Uterus (tissue), 4 donors: ENCODE results near the gene IFIT1B. TPM values are rescaled to one million over a fixed set of nuclear protein-coding genes. Genes with fewer than 3 reads are reported as not detected.
"Not testable (repeated sequence)": the region's sequence is repeated elsewhere in the genome, so short reads cannot be mapped to it uniquely, and the experiment has no call there.

Source experiments
- DNase-seq, 2 donors: peaks; one replicate each; pipeline ENCODE4 v3.0.0-alpha.2; 2019 to 2020
- H3K27ac ChIP-seq, 2 donors: fragments of 200-600 bp; sonication (generic); 1 replicate in 1 of 2; 2 replicates in 1 of 2; pipeline ENCODE4 v1.5.1; 2016 to 2018
- H3K27me3 ChIP-seq, 2 donors: fragments of 200-600 bp; sonication (generic); one replicate each; pipeline ENCODE4 v1.5.1; 2018 to 2019; ENCODE audit warnings: control low read depth in 1 of 2
- H3K36me3 ChIP-seq, 2 donors: fragments of 200-600 bp; sonication (generic); one replicate each; pipeline ENCODE4 v1.5.1; 2019; ENCODE audit warnings: control low read depth in 1 of 2
- H3K4me1 ChIP-seq, 2 donors: fragments of 200-600 bp; sonication (generic); one replicate each; pipeline ENCODE4 v1.5.1; 2018 to 2019; ENCODE audit warnings: control low read depth in 1 of 2
- H3K4me3 ChIP-seq, 2 donors: fragments of 200-600 bp; sonication (generic); 1 replicate in 1 of 2; 2 replicates in 1 of 2; pipeline ENCODE4 v1.5.1; 2018 to 2019; ENCODE audit warnings: mild to moderate bottlenecking in 1 of 2
- H3K9me3 ChIP-seq, 2 donors: fragments of 200-600 bp; sonication (generic); one replicate each; pipeline ENCODE4 v1.5.1; 2019; ENCODE audit warnings: control low read depth in 1 of 2
- POLR2A ChIP-seq, 2 donors: fragments of 450-650 bp; IDR thresholded peaks; one replicate each; pipeline ENCODE4 v1.6.1; 2016; ENCODE audit warnings: antibody characterized with exemption in 2 of 2, mild to moderate bottlenecking in 1 of 2, moderate library complexity in 1 of 2
- intact Hi-C: fragments of 100-400 bp; cut with DNase I; formaldehyde crosslinking; loops from one replicate; pipeline ENCODE4 v1.15.1; 2023; ENCODE audit warnings: low total_unique reads
- total RNA-seq, 4 donors: library from RNA; depleted of rRNA in 3 of 4; stranded (reverse); fragments of >200 nt in 3 of 4; gene quantifications; one replicate each; pipeline versions ENCODE4 v1.1.0 to v1.2.4, GENCODE V29; 2014 to 2023
- TF ChIP-seq, protein P1 (sequence below), 4 experiments: fragments of 200-600 bp in 2 of 4; fragments of 450-650 bp in 2 of 4; sonication (generic) in 2 of 4; IDR thresholded peaks; one replicate each; pipeline ENCODE4 v1.5.1; 2016 to 2019; ENCODE audit warnings: antibody characterized with exemption in 4 of 4, mild to moderate bottlenecking in 2 of 4, moderate library complexity in 1 of 4
- donor health status: DM: yes; HTN: yes; CAD: no.

IFIT1B gene
- total RNA-seq, 4 donors from 2014 or later, result 1.1 TPM; not detected in 3

DNA sequence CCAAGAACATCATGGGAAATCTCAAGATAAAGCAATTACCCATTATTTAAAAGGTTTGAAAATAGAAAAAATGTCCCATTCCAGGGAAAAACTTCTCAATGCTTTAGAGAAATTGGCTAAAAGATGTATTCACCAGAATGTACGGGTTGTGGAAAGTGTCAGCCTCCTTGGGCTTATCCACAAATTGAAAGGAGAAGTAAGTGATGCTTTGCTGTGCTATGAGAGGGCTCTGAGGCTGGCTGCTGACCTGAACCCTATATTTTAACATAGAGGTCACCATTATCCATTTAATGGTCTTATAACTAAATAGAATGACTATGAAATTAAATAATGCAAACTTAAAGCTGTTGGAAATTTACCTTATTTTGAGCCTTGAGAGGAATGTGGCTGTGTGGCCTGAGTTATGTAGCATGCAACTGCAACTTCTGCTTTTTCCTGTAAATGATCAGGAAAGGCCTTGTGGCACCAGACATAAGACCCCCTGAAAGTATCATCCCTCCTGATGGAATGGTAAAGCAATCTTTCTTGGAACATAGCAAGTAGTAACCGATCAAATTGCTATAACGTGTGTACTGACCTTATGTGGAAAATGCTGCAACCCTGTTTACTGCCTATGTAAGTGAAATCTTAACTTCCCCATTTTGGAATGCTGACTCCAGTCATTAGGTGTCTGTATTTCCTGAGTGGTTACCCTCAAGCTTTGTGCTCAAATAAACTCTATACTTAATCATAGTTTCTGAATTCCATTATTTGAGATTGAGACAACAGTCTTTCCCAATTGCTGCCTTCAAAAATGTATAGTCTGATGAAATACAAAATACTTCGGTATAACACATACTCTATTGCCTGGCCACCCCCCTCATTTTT lies 6.9 kb downstream of the IFIT1B start:
- DNase-seq, result no peak
- intact Hi-C loops, result no loop called here
- no peaks in the 10 kb centered on the region for H3K36me3 ChIP-seq

DNA sequence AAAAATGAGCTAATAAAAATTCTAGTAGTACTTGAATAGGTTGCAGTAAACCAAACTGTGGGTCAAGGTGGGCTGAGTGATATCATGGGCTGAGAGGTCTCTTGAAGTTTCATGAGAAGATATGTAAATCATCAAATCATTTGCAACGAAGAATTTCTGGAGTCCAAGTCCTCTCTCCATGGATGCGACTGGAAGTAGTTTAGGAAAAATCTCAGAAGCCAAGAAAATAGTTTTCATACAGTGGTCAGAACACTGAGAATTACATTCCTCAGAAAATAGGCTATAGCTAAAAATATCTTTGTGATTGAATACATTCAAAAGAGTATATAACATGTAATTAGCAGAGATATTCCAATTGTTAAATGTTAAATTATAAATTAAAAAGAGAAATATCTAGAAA lies 10.9 kb downstream of the IFIT1B start:
- intact Hi-C loops, result no loop called here
- TF ChIP-seq, protein P1, sequence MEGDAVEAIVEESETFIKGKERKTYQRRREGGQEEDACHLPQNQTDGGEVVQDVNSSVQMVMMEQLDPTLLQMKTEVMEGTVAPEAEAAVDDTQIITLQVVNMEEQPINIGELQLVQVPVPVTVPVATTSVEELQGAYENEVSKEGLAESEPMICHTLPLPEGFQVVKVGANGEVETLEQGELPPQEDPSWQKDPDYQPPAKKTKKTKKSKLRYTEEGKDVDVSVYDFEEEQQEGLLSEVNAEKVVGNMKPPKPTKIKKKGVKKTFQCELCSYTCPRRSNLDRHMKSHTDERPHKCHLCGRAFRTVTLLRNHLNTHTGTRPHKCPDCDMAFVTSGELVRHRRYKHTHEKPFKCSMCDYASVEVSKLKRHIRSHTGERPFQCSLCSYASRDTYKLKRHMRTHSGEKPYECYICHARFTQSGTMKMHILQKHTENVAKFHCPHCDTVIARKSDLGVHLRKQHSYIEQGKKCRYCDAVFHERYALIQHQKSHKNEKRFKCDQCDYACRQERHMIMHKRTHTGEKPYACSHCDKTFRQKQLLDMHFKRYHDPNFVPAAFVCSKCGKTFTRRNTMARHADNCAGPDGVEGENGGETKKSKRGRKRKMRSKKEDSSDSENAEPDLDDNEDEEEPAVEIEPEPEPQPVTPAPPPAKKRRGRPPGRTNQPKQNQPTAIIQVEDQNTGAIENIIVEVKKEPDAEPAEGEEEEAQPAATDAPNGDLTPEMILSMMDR (IDR thresholded peaks at IDR 0.05), result no peak
- TF ChIP-seq POLR2A (IDR thresholded peaks at IDR 0.05), result no peak
- no peaks in the 10 kb centered on the region for H3K27me3 ChIP-seq
- no peaks in the 10 kb centered on the region for H3K36me3 ChIP-seq
- no peaks in the 10 kb centered on the region for H3K9me3 ChIP-seq
- H3K4me1 ChIP-seq, result no peaks in the 10 kb centered on the region
- H3K27ac ChIP-seq, result no peak overlapping the region
- no peak overlapping the region for H3K4me3 ChIP-seq
- DNase-seq, result no peak

More for the DNA sequence above, 6.9 kb downstream of the IFIT1B start:
- Histone ChIP-seq H3K9me3 (no peaks in the 10 kb centered on the region), H3K4me1 (no peaks in the 10 kb centered on the region), H3K27ac (no peak overlapping the region), H3K27me3 (no peaks in the 10 kb centered on the region), H3K4me3 (no peak overlapping the region)
- no peak for TF ChIP-seq POLR2A (IDR thresholded peaks at IDR 0.05)
- TF ChIP-seq, protein P1 (IDR thresholded peaks at IDR 0.05), result no peak

DNA sequence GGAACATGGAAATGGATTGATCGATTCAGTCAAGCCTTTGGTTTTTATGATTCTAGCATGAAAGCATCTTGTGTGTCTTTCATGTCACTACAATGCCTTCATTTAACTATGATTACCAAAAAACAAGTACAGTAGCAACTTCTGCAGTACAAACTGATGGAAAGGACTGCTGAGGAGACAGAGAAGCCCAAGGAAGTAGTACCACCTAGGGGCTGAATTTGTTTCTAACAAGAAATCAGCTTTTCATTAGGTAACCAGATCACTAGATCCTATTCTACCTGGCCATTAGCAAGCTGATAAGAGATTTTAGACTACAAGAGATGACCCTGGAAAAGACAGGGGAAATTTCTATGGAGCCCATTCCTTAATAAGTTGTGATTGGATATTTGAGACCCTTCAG lies 11.4 kb downstream of the IFIT1B start:
- Histone ChIP-seq H3K36me3 (no peaks in the 10 kb centered on the region), H3K9me3 (no peaks in the 10 kb centered on the region), H3K27me3 (no peaks in the 10 kb centered on the region), H3K27ac (no peak overlapping the region), H3K4me1 (no peaks in the 10 kb centered on the region), H3K4me3 (no peak overlapping the region)
- no peak for DNase-seq
- intact Hi-C loops, result no loop called here
- TF ChIP-seq POLR2A (IDR thresholded peaks at IDR 0.05), result no peak
- TF ChIP-seq, protein P1 (IDR thresholded peaks at IDR 0.05), result peak in 3 of 4 experiments; percentile 22 to 48 (median 47)

DNA sequence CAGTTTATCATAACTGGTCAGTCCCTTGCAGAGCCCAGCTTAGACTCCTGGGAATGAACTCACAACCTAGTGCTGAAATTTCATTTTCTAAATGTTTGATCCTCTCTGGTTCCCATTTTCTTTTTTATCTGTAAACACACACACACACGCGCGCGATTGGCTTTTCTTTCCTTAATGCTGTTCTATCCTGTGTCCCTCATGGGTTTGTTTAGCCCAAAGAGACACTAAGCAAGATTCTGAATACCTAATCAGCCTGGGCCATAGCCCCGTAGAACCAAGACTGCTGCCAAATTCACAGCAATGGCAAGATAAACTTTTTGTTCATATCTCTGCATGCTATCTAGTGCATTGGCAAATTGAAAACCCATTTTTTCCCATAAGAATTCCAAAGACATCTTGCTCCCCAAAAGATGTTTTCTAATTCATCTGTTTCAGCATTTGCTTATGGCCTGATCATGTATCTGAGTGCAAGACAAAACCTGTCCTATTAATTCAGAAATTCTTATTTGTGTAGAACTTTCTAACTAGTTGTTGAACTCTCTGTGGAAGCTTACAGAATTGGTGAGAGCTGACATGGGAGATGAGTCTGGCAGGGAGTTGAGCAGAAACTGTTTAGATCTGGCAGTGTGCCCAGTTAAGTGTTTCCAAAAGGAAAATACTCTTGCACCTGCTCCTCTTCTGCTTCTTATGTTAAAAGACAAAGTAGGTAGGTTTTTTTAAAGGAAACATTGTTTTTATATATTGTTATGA lies 12.8 kb downstream of the IFIT1B start:
- Histone ChIP-seq H3K9me3 (no peaks in the 10 kb centered on the region), H3K27me3 (no peaks in the 10 kb centered on the region), H3K4me3 (no peak overlapping the region), H3K27ac (no peak overlapping the region), H3K36me3 (no peaks in the 10 kb centered on the region), H3K4me1 (no peaks in the 10 kb centered on the region)
- intact Hi-C loops, result no loop called here
- no peak for DNase-seq
- no peak for TF ChIP-seq POLR2A (IDR thresholded peaks at IDR 0.05)
- TF ChIP-seq, protein P1 (IDR thresholded peaks at IDR 0.05), result no peak

DNA sequence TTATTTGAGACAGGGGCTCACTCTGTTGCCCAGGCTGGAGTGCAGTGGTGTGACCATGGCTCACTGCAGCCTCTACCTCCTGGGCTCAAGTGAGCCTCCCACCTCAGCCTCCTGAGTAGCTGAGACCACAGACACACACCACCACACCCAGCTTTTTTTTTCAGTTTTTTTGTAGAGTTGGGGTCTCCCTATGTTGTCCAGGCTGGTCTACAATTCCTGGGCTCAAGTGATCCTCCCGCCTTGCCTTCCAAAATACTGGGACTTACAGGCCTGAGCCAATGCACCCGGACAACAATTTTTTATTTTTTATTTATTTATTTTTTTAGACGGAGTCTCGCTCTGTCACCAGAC lies 13.3 kb downstream of the IFIT1B start:
- H3K36me3 ChIP-seq, H3K4me3 ChIP-seq, H3K9me3 ChIP-seq, H3K4me1 ChIP-seq, intact Hi-C loops, H3K27me3 ChIP-seq, DNase-seq: not testable (repeated sequence)
- peak overlapping the region; percentile 80 to 95 for H3K27ac ChIP-seq
